Motor neuron (in vitro differentiated cells): Measurements from ENCODE around the gene TBXAS1. TPM values are rescaled to one million over a fixed set of nuclear protein-coding genes. Genes with fewer than 3 reads are reported as not detected.
"Not testable (repeated sequence)": the region's sequence is repeated elsewhere in the genome, so short reads cannot be mapped to it uniquely, and the experiment has no call there.

Experiments used
- ATAC-seq, 8 experiments: fragments of 200-7000 bp; cut with Tn5 transposase; replicated peaks in 6 of 8; 2 replicates each; pipeline ENCODE4 v1.8.0; 2021; ENCODE audit warnings: mild to moderate bottlenecking in 8 of 8, moderate library complexity in 8 of 8
- H3K27ac ChIP-seq, 2 donors: fragments of 250-450 bp; sonication (Bioruptor Pico); 2 replicates each; pipeline ENCODE4 v1.9.0; 2021; ENCODE audit warnings: antibody characterized with exemption in 2 of 2, mild to moderate bottlenecking in 2 of 2, moderate library complexity in 1 of 2
- H3K4me1 ChIP-seq, 2 donors: fragments of 250-450 bp; sonication (Bioruptor Pico); replicated peaks in 1 of 2; 2 replicates each; pipeline ENCODE4 v1.6.1; 2021; ENCODE audit warnings: antibody characterized with exemption in 2 of 2, mild to moderate bottlenecking in 2 of 2, moderate library complexity in 1 of 2
- H3K4me3 ChIP-seq, 5 donors: fragments of 250-450 bp; sonication (Bioruptor Pico); 2 replicates each; pipeline ENCODE4 v1.9.0; 2021; ENCODE audit warnings: antibody characterized with exemption in 5 of 5, mild to moderate bottlenecking in 5 of 5, moderate library complexity in 4 of 5
- WGBS, 10 experiments: fragments of 450-650 bp; shearing (Covaris generic); methylation state at CpG; one replicate each; pipeline ENCODE4 v1.0.0; 2022; 5-methylcytosine and 5-hydroxymethylcytosine counted together
- in situ Hi-C, 9 experiments: fragments of 400-800 bp; cut with MboI; loops; one replicate each; pipeline ENCODE4 v1.15.0; 2021; ENCODE audit warnings: low sequenced_read_pairs in 9 of 9, low pct_unique_long_range_greater_than_20kb in 2 of 9; ENCODE audit not compliant: unreplicated experiment in 9 of 9
- total RNA-seq, 8 experiments: library from RNA; unstranded; fragments of 300-600 nt; gene quantifications; 2 replicates each; pipeline versions ENCODE4 v1.2.3 to v1.2.4, GENCODE V29; 2022

Gene TBXAS1
- total RNA-seq, 8 experiments from 2014 or later = 0.31 to 2.5 (median 0.46) TPM

DNA sequence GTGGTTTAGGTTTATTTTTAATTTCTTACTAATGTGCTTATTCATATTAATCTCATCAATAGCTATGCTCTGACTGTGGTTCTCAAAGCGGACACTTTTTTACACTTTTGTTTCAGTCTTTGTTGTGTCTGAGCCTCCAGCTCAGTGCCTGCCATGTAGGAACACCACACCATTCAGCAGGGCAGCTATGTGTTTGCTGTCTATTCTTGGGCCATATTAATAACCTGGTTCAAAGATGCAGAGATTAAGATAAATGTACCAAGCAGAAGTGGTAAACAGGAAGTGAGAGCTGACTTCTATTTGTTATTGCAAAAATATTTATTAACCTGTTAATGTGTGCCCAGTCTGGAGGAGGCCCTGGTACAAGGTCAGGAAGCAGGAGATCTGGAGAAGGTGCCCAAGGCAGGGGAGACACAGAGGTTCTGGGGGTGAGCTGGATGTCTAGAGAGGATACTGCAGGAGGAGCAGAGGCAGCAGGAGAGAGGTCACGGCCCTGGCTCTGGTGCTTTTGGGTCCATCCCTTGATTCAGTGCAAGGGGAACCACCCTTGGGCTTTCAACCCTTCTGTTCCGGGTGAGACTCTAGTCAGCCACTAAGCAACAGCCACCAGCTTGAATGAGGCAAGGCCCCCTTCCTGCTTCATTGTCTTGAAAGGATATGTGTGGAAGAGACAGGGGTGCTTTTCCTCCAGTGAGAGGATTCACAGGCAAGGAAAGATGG lies 1.9 kb downstream of the TBXAS1 start:
- no peak for ATAC-seq
- Histone ChIP-seq H3K4me1 (peaks cover 2 to 6% of the 10 kb centered on the region in 2 donors), H3K4me3 (no peak overlapping the region), H3K27ac (no peak overlapping the region)
- WGBS, 10 experiments = 31 to 100% (median 88%) methylated on average over 1 to 3 of the region's 3 CpGs
- in situ Hi-C loops = no loop called here

DNA sequence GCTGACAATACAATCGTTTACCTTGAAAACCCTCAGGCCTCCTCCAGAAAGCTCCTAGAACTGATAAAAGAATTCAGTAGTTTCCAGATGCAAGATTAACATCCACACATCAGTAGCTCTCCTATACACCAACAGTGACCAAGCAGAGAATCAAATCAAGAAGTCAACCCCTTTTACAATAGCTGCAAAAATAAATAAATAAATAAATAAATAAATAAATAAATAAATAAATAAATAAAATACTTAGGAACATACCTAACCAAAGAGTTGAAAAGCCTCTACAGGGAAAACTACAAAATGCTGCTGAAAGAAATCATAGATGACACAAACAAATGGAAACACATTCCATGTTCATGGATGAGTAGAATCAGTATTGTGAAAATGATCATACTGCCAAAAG lies 6.8 kb downstream of the TBXAS1 start:
- H3K4me3 ChIP-seq, H3K4me1 ChIP-seq, in situ Hi-C loops, ATAC-seq, H3K27ac ChIP-seq: not testable (repeated sequence)
- WGBS, 10 experiments = 43 to 100% (median 69%) methylated on average over 1 of the region's 1 CpG; no CpG with 5 or more reads in 4 of the 10 experiments

DNA sequence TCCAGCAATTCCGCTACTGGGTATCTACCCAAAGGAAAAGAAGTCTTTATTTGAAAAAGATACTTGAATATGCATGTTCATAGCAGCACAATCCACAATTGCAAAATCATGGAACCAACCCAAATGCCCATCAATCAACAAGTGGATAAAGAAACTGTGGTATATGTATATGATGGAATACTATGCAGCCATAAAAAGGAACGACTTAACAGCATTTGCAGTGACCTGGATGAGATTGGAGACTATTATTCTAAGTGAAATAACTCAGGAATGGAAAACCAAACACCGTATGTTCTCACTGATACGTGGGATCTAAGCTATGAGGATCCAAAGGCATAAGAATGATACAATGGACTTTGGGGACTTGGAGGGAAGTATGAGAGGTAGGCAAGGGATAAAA lies 8.2 kb downstream of the TBXAS1 start:
- in situ Hi-C loops, ATAC-seq, H3K4me3 ChIP-seq, H3K4me1 ChIP-seq, H3K27ac ChIP-seq: not testable (repeated sequence)
- 33 to 96% (median 68%) methylated on average over 1 to 4 of the region's 4 CpGs for WGBS, 10 experiments

DNA sequence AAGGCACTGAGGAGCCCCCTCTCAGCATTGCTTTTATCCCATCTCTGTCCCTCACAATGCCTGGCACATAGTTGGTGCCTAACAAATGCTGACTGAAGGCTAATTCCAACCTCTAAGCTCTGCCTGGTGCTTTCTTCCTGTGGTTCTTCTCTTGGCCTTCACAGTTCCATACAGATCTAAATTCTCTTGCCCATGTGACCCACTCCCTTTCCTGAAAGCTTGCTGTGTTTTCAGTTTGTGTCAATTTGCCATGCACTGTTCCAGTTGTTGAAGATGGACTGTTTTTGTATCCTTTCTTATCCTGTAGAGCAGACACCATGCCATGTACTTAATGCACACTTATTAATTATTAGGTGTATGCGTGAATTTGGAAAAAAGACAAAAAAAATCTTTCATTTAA lies 9.2 kb downstream of the TBXAS1 start:
- 0 to 100% (median 77%) methylated on average over 1 of the region's 1 CpG; no CpG with 5 or more reads in 4 of the 10 experiments for WGBS, 10 experiments
- no peak overlapping the region for H3K4me3 ChIP-seq
- no peak for ATAC-seq
- H3K4me1 ChIP-seq = no peaks in the 10 kb centered on the region
- in situ Hi-C loops = no loop called here
- H3K27ac ChIP-seq = no peak overlapping the region

DNA sequence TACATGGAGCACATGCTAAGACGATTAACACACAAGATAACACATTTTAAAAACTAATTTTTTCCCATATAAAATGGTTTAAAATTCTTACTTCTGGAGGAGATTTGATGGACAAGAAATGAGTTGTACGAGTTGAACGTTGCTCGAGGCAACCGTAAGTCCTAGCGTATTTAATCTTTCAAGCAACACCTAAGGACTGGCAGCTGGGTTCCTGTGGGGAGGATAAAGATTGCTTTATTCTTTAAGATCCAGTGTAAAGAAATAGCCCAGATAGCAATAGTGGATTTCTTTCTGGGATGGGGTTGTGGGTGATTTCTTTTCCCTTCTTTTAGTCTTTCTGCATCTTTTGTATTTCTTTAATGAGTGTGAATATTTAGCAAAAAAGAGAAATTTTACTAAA lies 9.8 kb downstream of the TBXAS1 start:
- H3K4me3 ChIP-seq = no peak overlapping the region
- no peaks in the 10 kb centered on the region for H3K4me1 ChIP-seq
- no peak for ATAC-seq
- in situ Hi-C loops = no loop called here
- H3K27ac ChIP-seq = no peak overlapping the region
- 0 to 93% (median 82%) methylated on average over 4 to 6 of the region's 6 CpGs; no CpG with 5 or more reads in 1 of the 10 experiments for WGBS, 10 experiments

DNA sequence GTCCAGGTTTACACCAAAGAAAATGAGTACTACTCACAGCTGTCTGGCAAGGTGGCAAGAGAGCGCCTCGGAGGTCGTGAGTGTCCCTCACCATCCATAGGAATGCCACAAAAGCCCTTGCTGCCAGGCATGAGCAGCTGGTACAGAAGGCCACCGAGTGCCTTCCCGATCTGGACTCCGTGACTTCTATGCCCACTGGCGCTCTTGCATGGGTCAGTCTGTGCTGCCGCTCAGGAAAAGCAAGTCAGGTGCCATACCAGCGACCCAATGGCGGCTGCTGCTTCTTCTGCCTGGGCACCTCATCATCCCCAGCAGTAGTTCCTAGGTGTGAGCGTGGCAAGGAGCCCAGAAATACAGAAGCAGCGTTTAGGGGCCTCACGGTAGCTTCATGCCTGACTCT lies 11.7 kb downstream of the TBXAS1 start:
- 68 to 96% (median 86%) methylated on average over 1 to 7 of the region's 13 CpGs; no CpG with 5 or more reads in 4 of the 10 experiments for WGBS, 10 experiments
- no peak overlapping the region for H3K4me3 ChIP-seq
- H3K4me1 ChIP-seq = no peaks in the 10 kb centered on the region
- H3K27ac ChIP-seq = no peak overlapping the region
- ATAC-seq = no peak
- in situ Hi-C loops = no loop called here

DNA sequence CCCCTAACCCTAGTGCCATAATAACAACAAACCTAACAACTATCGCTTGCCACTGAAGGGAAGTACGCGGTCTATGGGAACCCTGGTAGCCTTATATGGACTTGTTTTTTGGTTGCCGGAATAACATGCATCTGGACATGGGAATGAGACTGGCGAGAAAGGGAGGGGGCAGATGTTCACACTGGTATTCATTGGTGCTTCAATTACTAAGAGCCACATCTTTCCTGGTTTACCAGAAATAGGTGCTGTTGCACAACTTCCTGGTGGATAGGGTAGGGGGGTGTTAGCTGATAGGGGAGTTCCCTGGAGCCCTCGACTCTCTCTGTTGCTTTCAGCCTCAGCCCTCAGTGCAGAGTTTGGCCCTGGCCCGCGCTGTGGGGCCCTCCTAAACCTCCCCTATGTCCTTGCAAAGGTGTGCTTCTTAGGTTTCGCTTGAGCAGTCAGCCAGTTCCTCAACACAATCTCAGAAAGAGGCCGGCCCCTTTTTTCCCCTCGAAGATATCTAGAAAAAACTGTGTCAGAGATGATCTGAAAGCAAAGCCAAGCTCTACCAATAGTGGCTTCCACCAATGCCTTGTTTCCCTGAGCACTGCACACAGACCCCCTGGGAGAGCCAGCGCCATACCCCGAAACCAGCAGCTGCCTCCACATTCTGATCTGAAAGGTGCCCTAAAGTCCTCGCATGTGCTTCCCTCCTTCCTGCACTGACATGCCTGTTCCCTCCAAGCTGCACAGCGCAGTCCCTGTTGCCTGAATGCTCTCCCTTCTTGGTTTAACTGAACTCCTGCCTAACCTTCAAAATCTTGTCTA lies 13.5 kb downstream of the TBXAS1 start:
- no peak for ATAC-seq
- in situ Hi-C loops = no loop called here
- WGBS, 10 experiments = 56 to 100% (median 93%) methylated on average over 2 to 14 of the region's 15 CpGs; no CpG with 5 or more reads in 1 of the 10 experiments
- no peaks in the 10 kb centered on the region for H3K4me1 ChIP-seq
- no peak overlapping the region for H3K4me3 ChIP-seq
- H3K27ac ChIP-seq = no peak overlapping the region

DNA sequence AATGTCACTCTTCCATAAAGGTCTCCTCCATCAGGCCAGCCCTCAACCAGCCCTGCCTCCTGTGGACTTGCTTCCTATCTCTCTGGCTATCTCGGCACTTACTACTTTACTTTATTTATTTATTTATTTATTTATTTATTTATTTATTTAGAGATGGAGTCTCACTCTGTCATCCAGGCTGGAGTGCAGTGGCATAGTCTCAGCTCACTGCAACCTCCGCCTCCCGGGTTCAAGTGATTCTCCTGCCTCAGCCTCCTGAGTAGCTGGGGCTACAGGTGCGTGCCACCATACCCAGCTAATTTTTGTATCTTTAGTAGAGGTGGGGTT lies 14.1 kb downstream of the TBXAS1 start:
- H3K4me3 ChIP-seq, H3K27ac ChIP-seq, ATAC-seq, H3K4me1 ChIP-seq, in situ Hi-C loops: not testable (repeated sequence)
- 64 to 100% (median 83%) methylated on average over 1 to 3 of the region's 4 CpGs; no CpG with 5 or more reads in 3 of the 10 experiments for WGBS, 10 experiments

DNA sequence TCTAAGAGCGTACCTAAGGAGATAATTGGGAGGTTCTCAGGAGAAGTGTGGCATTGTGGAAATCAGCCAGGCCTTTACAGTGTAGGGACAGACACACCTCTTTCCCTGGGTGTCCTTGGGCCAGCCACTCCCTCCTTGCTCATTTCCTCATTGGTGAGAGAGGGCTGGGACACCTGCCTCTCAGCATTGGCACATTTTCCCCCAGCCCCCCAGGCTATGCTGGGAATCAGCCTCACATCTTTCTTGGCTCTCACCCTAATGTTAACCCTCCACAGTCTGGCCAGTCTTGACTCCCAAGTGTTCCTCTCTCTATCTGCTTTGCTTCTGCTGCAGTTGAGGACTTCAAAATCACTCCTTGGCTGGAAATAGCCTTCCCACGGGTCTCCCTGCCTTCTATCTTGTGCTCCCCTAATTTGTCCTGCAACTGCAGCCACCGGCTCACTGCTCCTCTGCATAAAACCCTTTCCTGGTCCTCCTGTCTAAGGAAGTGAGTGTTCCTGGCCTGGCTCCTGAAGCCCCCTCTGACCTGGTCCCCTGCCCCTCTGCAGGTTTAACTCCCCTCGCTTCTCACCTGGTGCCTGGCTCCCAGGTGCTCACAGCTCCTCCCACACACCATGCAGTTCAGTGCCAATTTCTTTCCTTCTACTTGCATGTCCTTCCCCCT lies 15.8 kb downstream of the TBXAS1 start:
- in situ Hi-C loops = no loop called here
- WGBS, 10 experiments = 10 to 100% (median 86%) methylated on average over 1 to 4 of the region's 4 CpGs; no CpG with 5 or more reads in 4 of the 10 experiments
- Histone ChIP-seq H3K27ac (no peak overlapping the region), H3K4me3 (no peak overlapping the region), H3K4me1 (no peaks in the 10 kb centered on the region)
- peak in 1 of 8 experiments; percentile 34 for ATAC-seq

DNA sequence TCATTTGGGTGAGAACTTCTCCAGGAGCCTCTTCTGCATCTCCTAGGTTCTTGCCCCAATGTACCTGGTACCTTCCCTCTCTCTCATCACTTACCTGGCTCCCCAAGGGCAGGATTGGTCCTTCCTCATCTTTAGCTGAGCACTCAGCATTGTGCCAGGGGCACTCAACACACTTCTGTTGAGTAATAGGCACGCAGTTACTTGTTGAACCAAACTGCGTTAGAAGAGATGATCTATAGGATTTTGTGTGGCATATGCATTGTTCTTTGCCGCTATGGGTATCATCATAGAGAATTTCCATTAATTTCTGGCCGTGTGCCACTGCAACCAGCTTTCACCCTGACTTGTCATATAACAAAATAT lies 16.4 kb downstream of the TBXAS1 start:
- in situ Hi-C loops = no loop called here
- H3K4me1 ChIP-seq = no peaks in the 10 kb centered on the region
- WGBS, 10 experiments = 30 to 72% (median 51%) methylated on average over 1 to 4 of the region's 4 CpGs; no CpG with 5 or more reads in 4 of the 10 experiments

DNA sequence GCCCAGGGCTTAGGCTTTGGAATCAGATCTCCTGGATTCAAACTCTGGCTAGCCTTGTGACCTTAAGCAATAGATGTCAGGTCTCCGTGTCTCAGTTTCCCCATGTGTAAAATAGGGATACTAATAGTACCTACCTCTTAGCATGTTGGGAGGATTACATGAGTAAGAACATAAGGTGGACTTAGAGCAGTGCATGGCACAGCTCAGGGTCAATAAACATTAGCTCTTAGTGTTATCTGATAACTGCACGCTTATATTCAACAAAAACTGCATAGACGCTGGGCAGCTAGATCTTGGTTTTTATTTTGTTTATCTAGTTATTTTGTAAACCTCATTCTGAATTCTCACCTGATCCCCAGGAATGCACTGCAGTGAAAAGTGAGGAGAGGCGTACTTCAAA lies 17.2 kb downstream of the TBXAS1 start:
- in situ Hi-C loops = no loop called here
- ATAC-seq = no peak
- Histone ChIP-seq H3K4me1 (no peaks in the 10 kb centered on the region), H3K27ac (no peak overlapping the region), H3K4me3 (no peak overlapping the region)
- WGBS, 10 experiments = 33 to 100% (median 92%) methylated on average over 1 to 4 of the region's 4 CpGs; no CpG with 5 or more reads in 1 of the 10 experiments

More for the DNA sequence above, 16.4 kb downstream of the TBXAS1 start:
- Histone ChIP-seq H3K4me3 (no peak overlapping the region), H3K27ac (no peak overlapping the region)
- no peak for ATAC-seq

DNA sequence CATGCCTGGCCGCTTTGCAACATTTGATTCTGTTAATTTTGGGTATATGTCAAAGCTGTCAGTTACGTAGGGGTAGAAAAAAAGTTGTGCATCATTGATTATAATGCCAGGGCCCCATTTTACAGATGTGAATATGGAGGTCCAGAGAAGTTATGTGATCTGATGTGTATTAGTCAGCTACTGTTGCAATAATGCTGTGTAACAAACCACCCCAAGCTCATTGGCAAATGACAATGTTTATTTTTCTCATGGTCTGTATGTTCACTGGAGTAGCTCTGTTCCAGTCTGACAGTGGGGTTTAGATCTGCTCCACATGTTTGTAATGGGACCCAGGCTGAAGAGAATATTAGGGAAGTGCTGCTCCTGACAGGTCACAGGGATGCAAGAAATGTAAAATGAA lies 19.2 kb downstream of the TBXAS1 start:
- no peak for ATAC-seq
- no peak overlapping the region for H3K27ac ChIP-seq
- H3K4me1 ChIP-seq = no peaks in the 10 kb centered on the region
- 52 to 100% (median 91%) methylated on average over 1 to 2 of the region's 2 CpGs; no CpG with 5 or more reads in 4 of the 10 experiments for WGBS, 10 experiments
- in situ Hi-C loops = no loop called here
- H3K4me3 ChIP-seq = no peak overlapping the region

DNA sequence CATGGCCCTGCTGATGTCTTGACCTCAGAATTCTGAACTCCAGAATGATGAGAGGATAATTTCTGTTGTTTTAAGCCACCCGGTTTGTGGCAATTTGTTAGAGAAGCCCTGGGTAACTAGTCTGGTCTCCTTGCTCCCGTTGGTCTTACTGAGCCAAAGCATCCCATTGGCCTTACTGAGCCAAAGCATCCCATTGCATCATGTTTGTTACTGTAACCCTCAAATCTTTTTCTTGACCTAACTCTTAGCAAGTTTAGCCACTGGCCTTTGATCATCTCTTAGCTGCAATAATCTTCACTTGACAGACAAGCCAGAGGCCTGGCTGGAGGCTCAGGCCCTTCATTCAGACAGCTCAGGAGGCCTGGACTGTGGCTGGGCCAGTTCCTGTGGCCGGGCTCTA lies 21.8 kb downstream of the TBXAS1 start:
- no peak for ATAC-seq
- Histone ChIP-seq H3K4me3 (no peak overlapping the region), H3K27ac (no peak overlapping the region), H3K4me1 (no peaks in the 10 kb centered on the region)
- in situ Hi-C loops = no loop called here
- 20 to 83% (median 65%) methylated on average over 1 to 3 of the region's 3 CpGs; no CpG with 5 or more reads in 4 of the 10 experiments for WGBS, 10 experiments
